GM19452 (cell line): Measurements from ENCODE around the gene TMEM53.
"Not testable (repeated sequence)": the region's sequence is repeated elsewhere in the genome, so short reads cannot be mapped to it uniquely, and the experiment has no call there.

Source experiments
- ATAC-seq: cut with Tn5 transposase; IDR thresholded peaks from one replicate; pipeline ENCODE4 v1.9.1; 2021; ENCODE audit not compliant: unreplicated experiment

Gene TMEM53

DNA sequence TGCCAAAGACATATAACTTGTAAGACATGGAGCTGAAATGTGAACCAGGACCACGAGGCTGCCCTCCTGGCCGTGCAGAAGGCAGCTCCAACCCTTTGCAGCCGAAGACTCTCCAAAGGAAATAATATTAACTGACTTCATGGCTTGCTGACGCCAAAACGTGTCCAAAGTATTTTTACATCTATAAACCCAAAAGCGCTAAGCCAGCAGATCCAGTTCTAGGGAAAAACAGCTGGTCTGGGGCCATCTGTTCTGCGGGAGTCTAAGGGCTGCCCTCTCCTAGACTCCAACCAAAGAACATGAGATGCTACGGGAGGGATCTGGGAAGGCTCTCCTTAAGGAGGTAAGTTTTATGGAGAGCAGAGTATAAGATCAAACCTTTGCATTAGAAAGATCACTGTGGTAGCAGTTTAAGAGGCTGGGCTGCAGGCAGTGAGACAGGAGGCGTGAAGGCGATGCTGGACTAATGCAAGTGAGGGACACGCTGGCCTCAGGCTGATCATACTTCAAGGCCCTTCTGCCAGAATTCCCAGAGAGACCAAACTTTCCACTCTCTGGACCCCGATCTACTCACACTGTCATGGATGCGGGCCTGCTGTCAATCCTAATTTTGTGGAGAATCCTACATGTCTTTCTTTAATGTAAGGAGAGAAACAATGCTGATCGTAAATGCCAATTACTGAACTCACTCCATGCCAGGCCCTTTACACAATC is 1.2 kb downstream of the TMEM53 start:
- ATAC-seq, result no peak

DNA sequence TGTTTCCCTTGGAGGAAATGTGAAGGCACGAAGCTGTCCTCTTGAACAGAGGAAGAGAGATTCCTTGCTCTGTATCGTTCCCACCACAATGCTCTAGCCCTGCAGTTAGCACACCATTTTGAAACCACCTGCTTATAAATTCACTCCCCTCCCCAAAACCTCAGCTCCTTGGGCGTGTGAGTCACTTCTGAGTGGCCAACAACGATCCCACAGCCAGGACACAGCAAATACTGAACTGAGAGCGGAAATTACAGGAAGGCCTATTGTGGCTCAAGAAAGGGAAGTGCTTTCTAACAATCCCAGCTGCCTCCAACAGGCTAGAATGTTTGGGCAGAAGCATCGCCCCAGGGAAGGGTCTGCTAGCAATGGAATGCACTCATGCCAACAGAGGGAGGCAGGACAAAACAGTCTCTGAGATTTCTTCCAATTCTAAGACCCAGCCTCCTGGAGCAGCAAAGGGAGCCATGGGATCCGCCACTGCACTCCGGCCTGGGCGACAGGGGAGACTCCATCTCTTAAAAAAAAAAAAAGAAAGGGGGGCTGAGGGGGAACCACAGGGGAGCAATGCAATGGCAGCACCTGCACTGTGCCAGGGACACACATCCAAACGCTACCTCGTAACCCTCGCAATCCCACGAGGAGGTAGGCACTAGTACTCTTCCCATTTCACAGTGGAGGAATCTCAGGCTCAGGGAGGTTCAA is 1.9 kb downstream of the TMEM53 start:
- no peak for ATAC-seq

GRCh38 chr1:44670751-44671640 is 3.3 kb downstream of the TMEM53 start:
- ATAC-seq, result no peak

- not testable (repeated sequence) for ATAC-seq
Observed at GRCh38 chr1:44666719-44667118, 7.6 kb downstream of the TMEM53 start.

DNA sequence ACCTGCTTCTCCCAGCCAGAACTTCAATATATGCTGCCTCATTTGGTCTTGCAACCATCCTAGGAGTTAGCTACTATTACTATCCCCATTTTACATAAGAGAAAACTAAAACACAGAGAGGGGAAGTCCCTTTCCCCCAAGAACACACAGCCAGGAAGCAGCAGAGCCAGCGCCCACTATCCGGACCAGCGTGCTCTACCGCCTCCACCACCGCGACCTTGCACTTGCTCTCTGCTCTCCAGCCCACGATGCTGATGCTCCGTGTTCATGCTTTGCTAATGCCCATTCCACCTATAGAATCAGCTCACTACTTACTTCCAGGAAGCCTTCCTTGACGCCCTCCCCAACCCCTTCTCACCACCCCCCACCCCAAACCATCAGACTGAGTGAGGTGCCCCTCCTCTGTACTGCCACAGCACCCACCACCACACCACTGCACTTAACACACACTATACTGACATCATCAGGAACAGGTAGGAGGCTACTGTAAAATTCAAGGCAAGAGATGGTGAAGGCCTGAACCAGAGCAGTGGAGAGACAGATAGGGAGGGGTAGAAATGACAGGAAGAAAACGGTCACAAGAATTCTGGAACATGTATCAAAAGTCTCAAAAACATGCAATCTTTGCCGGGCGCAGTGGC is 9.4 kb downstream of the TMEM53 start:
- no peak for ATAC-seq

DNA sequence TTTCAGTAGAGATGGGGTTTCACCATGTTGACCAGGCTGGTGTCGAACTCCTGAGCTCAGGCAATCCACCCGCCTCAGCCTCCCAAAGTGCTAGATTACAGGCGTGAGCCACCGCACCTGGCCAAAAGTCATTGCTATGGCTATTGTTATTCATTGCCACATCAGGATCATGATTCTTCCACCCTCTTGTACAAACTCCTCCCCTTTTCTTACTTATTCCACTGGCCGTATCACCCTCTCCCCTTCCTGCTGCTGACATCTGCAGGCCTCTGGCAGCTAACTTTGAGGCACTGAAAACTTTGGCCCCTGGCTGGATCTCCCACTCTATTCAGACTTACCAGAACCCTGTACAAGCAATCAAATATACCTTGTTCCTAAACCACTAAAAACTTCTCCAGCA is 10.9 kb downstream of the TMEM53 start:
- no peak for ATAC-seq

GRCh38 chr1:44662683-44663030 is 11.6 kb downstream of the TMEM53 start:
- ATAC-seq, result no peak

- ATAC-seq, result no peak
Observed at GRCh38 chr1:44661781-44662682, 12.2 kb downstream of the TMEM53 start.

- no peak for ATAC-seq
Observed at GRCh38 chr1:44660176-44660575, 14.1 kb downstream of the TMEM53 start.

GRCh38 chr1:44659566-44659965 is 14.7 kb downstream of the TMEM53 start:
- no peak for ATAC-seq

- no peak for ATAC-seq
Observed at GRCh38 chr1:44655609-44656008, 18.7 kb downstream of the TMEM53 start.

DNA sequence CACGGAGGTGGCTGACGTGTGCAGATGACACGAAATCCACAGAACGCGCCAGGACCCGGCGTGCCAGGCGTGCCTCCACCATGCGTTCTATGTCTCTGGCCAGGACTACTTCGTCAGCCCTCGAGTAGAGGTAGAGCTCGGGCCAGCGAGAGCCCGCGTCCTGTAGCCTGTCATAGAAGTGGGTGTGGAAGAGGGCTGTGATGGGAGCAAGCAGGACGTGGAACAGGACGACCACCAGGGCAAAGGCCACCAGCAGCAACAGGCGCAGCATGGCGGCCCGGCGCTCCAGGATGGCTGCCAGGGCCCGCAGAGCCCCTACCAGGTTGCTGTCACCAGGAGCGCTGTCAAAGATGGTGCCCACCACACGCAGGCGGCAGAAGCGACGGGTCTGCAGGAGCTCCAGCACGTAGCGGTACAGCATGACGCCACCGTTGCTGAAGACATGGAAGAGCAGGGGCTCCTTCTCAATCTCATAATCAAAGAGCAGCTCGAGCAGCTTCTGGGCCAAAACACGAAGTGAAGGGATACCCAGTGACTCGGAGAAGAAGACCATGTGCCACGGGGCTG is 19.6 kb downstream of the TMEM53 start:
- ATAC-seq, result no peak

- no peak for ATAC-seq
Observed at GRCh38 chr1:44653107-44653964, 20.9 kb downstream of the TMEM53 start.

GRCh38 chr1:44652445-44653106 is 21.7 kb downstream of the TMEM53 start:
- ATAC-seq, result no peak

DNA sequence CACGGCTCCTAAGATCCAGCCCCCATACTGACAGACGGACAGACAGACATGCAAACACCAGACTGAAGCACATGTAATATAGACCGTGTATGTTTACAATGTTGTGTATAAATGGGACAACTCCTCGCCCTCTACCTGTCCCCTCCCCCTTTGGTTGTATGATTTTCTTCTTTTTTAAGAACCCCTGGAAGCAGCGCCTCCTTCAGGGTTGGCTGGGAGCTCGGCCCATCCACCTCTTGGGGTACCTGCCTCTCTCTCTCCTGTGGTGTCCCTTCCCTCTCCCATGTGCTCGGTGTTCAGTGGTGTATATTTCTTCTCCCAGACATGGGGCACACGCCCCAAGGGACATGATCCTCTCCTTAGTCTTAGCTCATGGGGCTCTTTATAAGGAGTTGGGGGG is 23.2 kb downstream of the TMEM53 start:
- no peak for ATAC-seq

- no peak for ATAC-seq
Observed at GRCh38 chr1:44650159-44650831, 24.0 kb downstream of the TMEM53 start.

DNA sequence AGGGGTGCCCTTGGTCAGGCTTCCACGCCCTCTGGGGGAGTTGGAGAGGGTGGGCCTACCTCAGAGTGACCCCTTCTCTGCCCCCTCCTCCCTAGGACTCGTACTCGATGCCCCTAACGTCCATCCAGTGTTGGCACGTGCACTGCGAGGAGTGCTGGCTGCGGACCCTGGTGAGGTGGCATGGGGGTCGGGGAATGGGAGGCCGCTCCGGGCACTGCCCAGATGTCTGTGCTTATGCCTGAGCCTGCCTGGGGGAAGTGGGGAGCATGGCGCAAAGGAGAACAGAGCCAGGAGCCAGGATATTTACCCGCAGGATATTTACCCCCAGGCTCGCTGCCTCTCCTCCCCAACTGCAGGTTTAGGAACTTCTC is 24.5 kb downstream of the TMEM53 start:
- ATAC-seq, result no peak
